ENCODE measurements around the gene DDX25. TPM values are rescaled to one million over a fixed set of nuclear protein-coding genes. Genes with fewer than 3 reads are reported as not detected.

DDX25 gene
- total and polyA plus RNA-seq, 2 of the 4 experiments (the other 2 are of a cell fraction) = under 0.01 TPM; not detected in 1

DNA sequence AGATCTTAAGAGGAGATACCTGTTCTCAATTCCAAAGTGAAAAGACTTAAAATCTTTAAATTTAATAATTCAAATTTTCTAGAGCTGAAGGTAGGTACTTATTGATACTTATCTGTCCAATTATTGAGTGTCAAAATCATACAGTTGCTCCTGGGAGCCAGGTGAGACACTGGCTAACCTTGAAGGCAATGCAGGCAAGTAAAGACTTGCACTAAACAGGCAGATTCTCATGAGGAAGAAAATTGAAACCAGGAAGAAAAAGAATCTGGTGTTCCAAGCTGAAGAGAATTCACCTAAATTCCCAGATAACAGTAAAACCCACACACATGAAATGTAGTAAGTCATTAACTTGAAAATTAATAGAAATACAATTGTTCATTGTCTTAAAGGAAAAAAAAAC lies 71.8 kb downstream of the DDX25 start:
- ATAC-seq (ENCODE audit: low read depth) (no peak), DNase-seq (no peak)
- BruUV-seq (replicated peaks) = no TSS peak
- Histone ChIP-seq H3K4me1 (ENCODE audit: control insufficient read depth, insufficient read depth, low read length) (no peaks in the 10 kb centered on the region), H3K27ac (ENCODE audit: insufficient read depth, low read length) (no peak overlapping the region), H3K9ac (ENCODE audit: low read depth, low read length) (no peak overlapping the region), H3K79me1 (ENCODE audit: low read depth in 1 of 2, low read length in 2 of 2) (no peaks in the 10 kb centered on the region), H2BK120ac (ENCODE audit: low read depth, low read length) (no peak overlapping the region), H3K9me3 (ENCODE audit: control insufficient read depth, insufficient read depth, low read length) (no peaks in the 10 kb centered on the region), H3K4ac (ENCODE audit: low read depth, low read length) (no peak overlapping the region), H2BK15ac (ENCODE audit: low read depth, low read length) (no peak overlapping the region), H2AK5ac (ENCODE audit: low read depth, low read length) (no peak overlapping the region), H4K8ac (ENCODE audit: low read depth in 2 of 2, low read length in 2 of 2) (no peak overlapping the region), H4K91ac (ENCODE audit: insufficient read depth, low read depth, low read length) (no peak overlapping the region), H2AK9ac (replicated peaks; ENCODE audit: low read depth, low read length, poor library complexity) (no peak overlapping the region), H3K4me2 (ENCODE audit: low read depth, low read length) (no peak overlapping the region), H3K36me3 (ENCODE audit: control insufficient read depth, insufficient read depth, low read length) (no peaks in the 10 kb centered on the region), H2AFZ (replicated peaks; ENCODE audit: low read length, poor library complexity) (no peak overlapping the region), H2BK20ac (ENCODE audit: low read depth, low read length) (no peak overlapping the region), H4K5ac (ENCODE audit: low read depth, low read length) (no peak overlapping the region), H3K14ac (replicated peaks; ENCODE audit: low read depth, low read length) (no peak overlapping the region), H3K4me3 (ENCODE audit: insufficient read depth, low read depth, low read length) (no peak overlapping the region), H4K20me1 (ENCODE audit: insufficient read depth, low read length) (no peaks in the 10 kb centered on the region), H3K9me1 (ENCODE audit: insufficient read depth, low read length) (no peaks in the 10 kb centered on the region), H3K23ac (ENCODE audit: low read depth, low read length) (no peak overlapping the region), H3K56ac (ENCODE audit: extremely low read depth, insufficient read depth, low read length) (no peak overlapping the region), H2BK5ac (ENCODE audit: low read depth, low read length, poor library complexity, severe bottlenecking) (no peak overlapping the region), H3K27me3 (ENCODE audit: control insufficient read depth, insufficient read depth, low read length) (peaks cover 3% of the 10 kb centered on the region; the same call in 1 of the 2 replicates), H3K18ac (ENCODE audit: low read depth, low read length) (no peak overlapping the region)
- POLR2A ChIA-PET (ENCODE audit: unreplicated experiment) = no interaction called here
- intact Hi-C loops (cut with micrococcal nuclease) (no loop called here), in situ Hi-C loops (cut with MboI; ENCODE audit: low sequenced_read_pairs) (no loop called here), dilution Hi-C loops (cut with HindIII; ENCODE audit: low sequenced_read_pairs, unreplicated experiment) (no loop called here)
- CTCF ChIA-PET = interaction anchor here (0.6 kb wide), 1 partner anchor 51 kb away, joined by 3 read pairs; no protein-coding TSS in a partner anchor
- TF ChIP-seq RCOR1 (IDR thresholded peaks at IDR 0.05; ENCODE audit: insufficient replicate concordance, low read length) (no peak), MAFK (IDR thresholded peaks at IDR 0.05; ENCODE audit: low read depth, low read length) (no peak), MXI1 (IDR thresholded peaks at IDR 0.05; ENCODE audit: borderline replicate concordance, low read depth, low read length) (no peak), POLR2A (IDR thresholded peaks at IDR 0.05; ENCODE audit: low read depth, low read length) (no peak), BHLHE40 (IDR thresholded peaks at IDR 0.05; ENCODE audit: low read depth, low read length) (no peak), RAD21 (IDR thresholded peaks at IDR 0.05; ENCODE audit: low read length) (no peak)
- TF ChIP-seq, protein P1, sequence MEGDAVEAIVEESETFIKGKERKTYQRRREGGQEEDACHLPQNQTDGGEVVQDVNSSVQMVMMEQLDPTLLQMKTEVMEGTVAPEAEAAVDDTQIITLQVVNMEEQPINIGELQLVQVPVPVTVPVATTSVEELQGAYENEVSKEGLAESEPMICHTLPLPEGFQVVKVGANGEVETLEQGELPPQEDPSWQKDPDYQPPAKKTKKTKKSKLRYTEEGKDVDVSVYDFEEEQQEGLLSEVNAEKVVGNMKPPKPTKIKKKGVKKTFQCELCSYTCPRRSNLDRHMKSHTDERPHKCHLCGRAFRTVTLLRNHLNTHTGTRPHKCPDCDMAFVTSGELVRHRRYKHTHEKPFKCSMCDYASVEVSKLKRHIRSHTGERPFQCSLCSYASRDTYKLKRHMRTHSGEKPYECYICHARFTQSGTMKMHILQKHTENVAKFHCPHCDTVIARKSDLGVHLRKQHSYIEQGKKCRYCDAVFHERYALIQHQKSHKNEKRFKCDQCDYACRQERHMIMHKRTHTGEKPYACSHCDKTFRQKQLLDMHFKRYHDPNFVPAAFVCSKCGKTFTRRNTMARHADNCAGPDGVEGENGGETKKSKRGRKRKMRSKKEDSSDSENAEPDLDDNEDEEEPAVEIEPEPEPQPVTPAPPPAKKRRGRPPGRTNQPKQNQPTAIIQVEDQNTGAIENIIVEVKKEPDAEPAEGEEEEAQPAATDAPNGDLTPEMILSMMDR (conservative IDR thresholded peaks at IDR 0.05; ENCODE audit: low read depth, low read length) = no peak

Measured in IMR-90 (cell line).